Measurements from ENCODE around the gene JPH4. TPM values are rescaled to one million over a fixed set of nuclear protein-coding genes. Genes with fewer than 3 reads are reported as not detected.
"Not testable (repeated sequence)": the region's sequence is repeated elsewhere in the genome, so short reads cannot be mapped to it uniquely, and the experiment has no call there.

JPH4 gene
- total and polyA plus RNA-seq, 8 donors = 0.15 to 1.1 (median 0.47) TPM; not detected in 2

DNA sequence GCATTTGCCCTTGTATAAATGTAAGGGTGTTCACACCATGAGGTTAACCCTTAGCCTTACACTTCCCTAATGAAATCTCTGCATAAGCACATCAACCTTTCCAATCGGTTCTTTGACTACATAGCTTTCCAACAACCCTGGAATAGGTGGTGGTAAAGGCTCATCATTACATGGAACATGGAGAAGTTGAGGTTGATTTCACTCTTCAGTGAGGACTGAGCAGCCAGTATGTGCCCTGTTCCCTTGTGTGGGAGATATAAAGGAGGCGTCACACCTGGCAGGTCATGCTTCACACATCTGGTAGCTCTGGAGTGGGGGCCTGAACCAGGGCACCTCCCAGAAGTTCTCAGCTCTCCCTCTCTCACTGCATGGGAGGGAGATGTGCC lies 21.7 kb upstream of the JPH4 start:
- whole genome bisulfite sequencing, 5 donors = 45 to 94% (median 83%) methylated on average over 2 of the region's 2 CpGs
- H3K4me1 ChIP-seq = no peaks in the 10 kb centered on the region
- peaks cover 0 to 7% (median 0%) of the 10 kb centered on the region in 4 donors for H3K9me3 ChIP-seq
- no peak overlapping the region for H3K4me3 ChIP-seq
- H3K27me3 ChIP-seq = no peaks in the 10 kb centered on the region
- H3K27ac ChIP-seq = no peak overlapping the region
- DNase-seq = no peak
- TF ChIP-seq POLR2AphosphoS5 (IDR thresholded peaks at IDR 0.05) = no peak
- TF ChIP-seq CTCF (IDR thresholded peaks at IDR 0.05) = no peak
- TF ChIP-seq POLR2A (IDR thresholded peaks at IDR 0.05) = no peak
- no peak for TF ChIP-seq EP300 (IDR thresholded peaks at IDR 0.05)
- intact Hi-C loops (cut with DNase I; ENCODE audit: low total_unique reads) = no loop called here
- H3K36me3 ChIP-seq = no peaks in the 10 kb centered on the region

DNA sequence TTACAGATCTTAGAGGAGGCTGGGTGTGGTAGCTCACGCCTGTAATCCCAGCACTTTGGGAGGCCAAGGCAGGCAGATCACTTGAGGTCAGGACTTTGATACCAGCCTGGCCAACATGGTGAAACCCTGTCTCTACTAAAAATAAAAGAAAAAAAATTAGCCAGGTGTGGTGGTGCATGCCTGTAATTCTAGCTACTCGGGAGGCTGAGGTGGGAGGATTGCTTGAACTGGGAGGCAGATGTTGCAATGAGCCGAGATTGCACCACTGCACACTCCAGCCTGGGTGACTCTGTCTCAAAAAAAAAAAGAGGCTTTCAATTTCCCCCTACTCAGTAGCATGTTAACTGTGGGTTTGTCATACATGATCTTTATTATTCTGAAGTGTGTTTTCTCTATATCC lies 15.6 kb upstream of the JPH4 start:
- H3K4me3 ChIP-seq; H3K9me3 ChIP-seq; intact Hi-C loops (cut with DNase I; ENCODE audit: low total_unique reads); H3K4me1 ChIP-seq; H3K27me3 ChIP-seq; H3K27ac ChIP-seq; H3K36me3 ChIP-seq; DNase-seq: not testable (repeated sequence)
- WGBS, 5 donors = 79 to 92% (median 88%) methylated on average over 3 of the region's 3 CpGs

DNA sequence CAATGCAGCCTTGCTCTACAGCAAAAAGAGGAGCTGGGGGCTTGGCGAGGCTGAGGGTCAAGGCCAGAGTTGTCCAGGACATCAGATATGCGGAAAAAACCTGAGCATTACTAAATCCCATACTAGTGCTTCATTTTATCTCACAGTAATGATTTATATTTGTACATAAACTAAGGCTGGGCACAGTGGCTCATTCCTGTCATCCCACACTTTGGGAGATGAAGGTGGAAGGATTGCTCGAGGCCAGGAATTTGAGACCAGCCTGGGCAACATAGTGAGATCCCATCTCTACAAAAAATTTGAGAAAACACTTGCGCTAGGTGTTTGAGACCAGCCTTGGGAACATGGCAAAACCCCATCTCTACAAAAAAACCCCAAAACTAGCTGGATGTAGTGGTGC lies 11.6 kb upstream of the JPH4 start:
- TF ChIP-seq EP300 (IDR thresholded peaks at IDR 0.05) (no peak), CTCF (IDR thresholded peaks at IDR 0.05) (no peak), POLR2AphosphoS5 (IDR thresholded peaks at IDR 0.05) (no peak), POLR2A (IDR thresholded peaks at IDR 0.05) (no peak)
- H3K4me3 ChIP-seq = no peak overlapping the region
- H3K9me3 ChIP-seq = no peaks in the 10 kb centered on the region
- peaks cover 5 to 13% (median 9%) of the 10 kb centered on the region in 4 donors for H3K4me1 ChIP-seq
- H3K27me3 ChIP-seq = peaks cover 0 to 2% (median 0%) of the 10 kb centered on the region in 3 donors
- no peak for DNase-seq
- H3K36me3 ChIP-seq = no peaks in the 10 kb centered on the region
- WGBS, 5 donors = 87 to 98% (median 96%) methylated on average over 4 of the region's 4 CpGs
- H3K27ac ChIP-seq = no peak overlapping the region
- intact Hi-C loops (cut with DNase I; ENCODE audit: low total_unique reads) = no loop called here

- WGBS, 5 donors = 83 to 94% (median 90%) methylated on average over 2 of the region's 2 CpGs
These were observed 11.0 kb upstream of the JPH4 start for GRCh38 chr14:23589606-23590005.

More at GRCh38 chr14:23589606-23590005, 11.0 kb upstream of the JPH4 start:
- Histone ChIP-seq H3K27ac (no peak overlapping the region), H3K27me3 (peaks cover 0 to 7% (median 0%) of the 10 kb centered on the region in 3 donors), H3K4me3 (no peak overlapping the region), H3K9me3 (no peaks in the 10 kb centered on the region), H3K36me3 (no peaks in the 10 kb centered on the region), H3K4me1 (peaks cover 5 to 13% (median 9%) of the 10 kb centered on the region in 4 donors)
- DNase-seq = peak in 1 of 2 donors; percentile 20
- TF ChIP-seq EP300 (IDR thresholded peaks at IDR 0.05) (no peak), POLR2A (IDR thresholded peaks at IDR 0.05) (no peak), POLR2AphosphoS5 (IDR thresholded peaks at IDR 0.05) (no peak), CTCF (IDR thresholded peaks at IDR 0.05) (no peak)
- intact Hi-C loops (cut with DNase I; ENCODE audit: low total_unique reads) = no loop called here

All from stomach (tissue), 9 donors.